Erythroblast (primary cell): ENCODE results near the gene APLP2.

Source experiments
- GATA1 ChIP-seq: IDR thresholded peaks from 2 replicates; pipeline ENCODE4 v1.6.1; 2011; ENCODE audit warnings: low read depth, mild to moderate bottlenecking, control low read depth, low read length, moderate library complexity
- POLR2A ChIP-seq: IDR thresholded peaks from 2 replicates; pipeline ENCODE4 v1.6.1; 2011; ENCODE audit warnings: mild to moderate bottlenecking, low read length

- TF ChIP-seq POLR2A, result no peak
- TF ChIP-seq GATA1, result no peak
Measured at GRCh38 chr11:130042093-130042591, 27.6 kb upstream of the APLP2 start.
